ENCODE measurements around the gene C10orf67. TPM values are rescaled to one million over a fixed set of nuclear protein-coding genes. Genes with fewer than 3 reads are reported as not detected.
A peak's percentile ranks its signal among the peaks of the same experiment; 100 is the strongest.

C10orf67 gene
- total and polyA plus RNA-seq, 2 of the 8 experiments (the other 6 are each of a cell fraction or from before 2014, with no cell fraction given): 0.05 to 0.11 TPM

DNA sequence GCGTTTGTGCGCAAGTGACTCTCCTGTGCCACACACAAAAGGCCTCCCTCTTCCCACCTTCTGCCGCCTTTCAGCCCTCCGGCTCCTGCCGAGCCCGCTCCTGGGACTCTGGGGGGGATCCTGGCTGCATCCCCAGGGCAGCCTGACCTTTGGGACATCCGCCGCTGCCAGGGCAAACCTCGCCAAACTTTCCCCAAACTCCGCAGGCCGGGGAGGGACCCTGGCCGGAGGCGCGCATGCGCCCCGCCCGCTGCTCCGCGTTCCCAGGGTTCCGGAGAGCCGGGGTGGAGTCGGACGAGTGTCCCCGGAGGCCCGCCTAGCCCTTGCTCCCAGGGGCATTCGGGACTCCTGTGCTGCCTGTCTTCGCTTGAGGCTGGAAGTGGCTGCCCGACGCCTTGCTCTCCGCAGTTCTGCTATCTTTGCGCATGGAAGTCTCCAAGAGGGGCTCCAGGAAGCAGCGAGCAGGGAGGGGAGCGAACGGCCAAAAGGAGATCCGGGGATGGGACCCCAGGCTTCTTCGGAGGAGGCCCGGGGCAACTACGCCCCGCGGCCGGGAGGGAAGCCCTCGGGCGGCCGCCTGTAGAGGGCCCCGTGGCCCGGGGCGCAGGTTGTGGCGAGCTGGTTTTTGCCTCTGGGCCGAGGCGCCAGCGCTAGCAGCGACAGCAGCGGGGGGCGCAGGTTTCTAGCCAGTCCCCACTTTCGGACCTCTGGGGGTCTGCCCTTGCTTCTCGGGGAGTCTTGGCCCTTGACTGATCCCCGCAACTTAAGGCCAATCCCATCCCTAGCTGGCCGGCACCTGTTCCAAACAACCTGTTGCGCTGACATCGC, 145.4 kb downstream of the C10orf67 start:
- Histone ChIP-seq H2BK12ac (ENCODE audit: low read depth, low read length) (no peak overlapping the region), H3K4me2 (ENCODE audit: insufficient read depth in 1 of 2, low read depth in 2 of 2, low read length in 2 of 2) (peak overlapping the region; percentile 82 to 91), H4K8ac (ENCODE audit: extremely low read depth, insufficient read depth, low read length) (no peak overlapping the region), H3K18ac (ENCODE audit: extremely low read depth, low read length) (0 out of 2 replicates have a peak overlapping the region, but pooled peaks have one; percentile 41), H3K9me3 (ENCODE audit: insufficient read depth in 2 of 2, low read depth in 1 of 2, low read length in 1 of 2) (no peaks in the 10 kb centered on the region), H3K27ac (ENCODE audit: low read depth, low read length) (no peak overlapping the region), H3K79me2 (ENCODE audit: control insufficient read depth in 1 of 2, insufficient read depth in 2 of 2, low read length in 2 of 2) (no peaks in the 10 kb centered on the region), H2BK120ac (replicated peaks; ENCODE audit: low read depth, low read length) (no peak overlapping the region), H2AK5ac (ENCODE audit: low read depth, low read length) (no peak overlapping the region), H2BK5ac (ENCODE audit: low read depth, low read length) (no peak overlapping the region), H3K56ac (replicated peaks; ENCODE audit: insufficient read length, low read depth, low read length) (no peak overlapping the region), H2AFZ (ENCODE audit: low read length) (no peak overlapping the region; the same call in 1 of the 2 replicates), H3K9ac (replicated peaks in 1 of 4; ENCODE audit: extremely low read depth in 1 of 4, low read depth in 3 of 4, low read length in 3 of 4) (no peak overlapping the region), H3K36me3 (ENCODE audit: control insufficient read depth in 2 of 4, insufficient read depth in 4 of 4, low read length in 3 of 4) (peaks cover 0 to 13% (median 0%) of the 10 kb centered on the region in 4 experiments; a peak in 1 of 8 replicates), H2BK20ac (ENCODE audit: low read length) (no peak overlapping the region), H4K5ac (ENCODE audit: insufficient read length, low read depth, low read length) (no peak overlapping the region), H3K79me1 (ENCODE audit: low read depth, low read length) (no peaks in the 10 kb centered on the region), H3K23me2 (ENCODE audit: low read depth, low read length) (peaks cover 5% of the 10 kb centered on the region; the same call in 1 of the 2 replicates), H4K91ac (replicated peaks; ENCODE audit: insufficient read length, low read length) (no peak overlapping the region), H3K23ac (ENCODE audit: insufficient read length) (no peak overlapping the region), H2BK15ac (ENCODE audit: low read length) (no peak overlapping the region; the same call in 1 of the 2 replicates), H3K4ac (replicated peaks; ENCODE audit: insufficient read length, low read depth, low read length) (no peak overlapping the region), H3K14ac (ENCODE audit: insufficient read length) (no peak overlapping the region), H3K4me1 (replicated peaks in 1 of 4; ENCODE audit: control insufficient read depth in 3 of 4, insufficient read depth in 4 of 4, low read length in 3 of 4) (peaks cover 3 to 27% (median 11%) of the 10 kb centered on the region in 4 experiments), H3K27me3 (replicated peaks in 1 of 4; ENCODE audit: control insufficient read depth in 3 of 4, extremely low read depth in 1 of 4, insufficient read depth in 3 of 4, low read length in 3 of 4) (peaks cover 97 to 100% (median 100%) of the 10 kb centered on the region in 4 experiments), H3K4me3 (ENCODE audit: extremely low read depth in 1 of 4, insufficient read depth in 2 of 4, low read depth in 3 of 4, low read length in 4 of 4) (peak overlapping the region; percentile 34 to 61 (median 41)), H4K20me1 (replicated peaks in 1 of 2; ENCODE audit: control insufficient read depth in 1 of 2, insufficient read depth in 2 of 2, low read length in 2 of 2) (peaks cover 24 to 36% of the 10 kb centered on the region in 2 experiments)
- WGBS, 2 experiments (ENCODE audit: extremely low coverage in 1 of 2, insufficient coverage in 1 of 2, insufficient read length in 1 of 2, insufficient replicate concordance in 2 of 2, low coverage in 1 of 2, low lambda C conversion rate in 2 of 2, missing lambda C conversion rate in 1 of 2): 1% methylated on average over 56 of the region's 60 CpGs; no CpG with 5 or more reads in 1 of the 2 experiments
- DNase-seq (ENCODE audit: low read depth in 1 of 2, low spot score in 2 of 2) (peak in 1 of 2 experiments; percentile 89), FAIRE-seq (no peak)
- CTCF ChIA-PET (ENCODE audit: partially characterized antibody): interaction anchor here (0.8 to 3.9 kb wide), 5 partner anchors 9 to 94 kb away, joined by 3 to 16 read pairs (median 7); no protein-coding TSS in a partner anchor
- POLR2A ChIA-PET (ENCODE audit: partially characterized antibody): interaction anchor here (1.3 kb wide), 1 partner anchor 9 kb away, joined by 3 read pairs; no protein-coding TSS in a partner anchor
- TF ChIP-seq TCF12 (IDR thresholded peaks at IDR 0.05; ENCODE audit: low read depth, low read length) (no peak), KDM4A (IDR thresholded peaks at IDR 0.05; ENCODE audit: low read depth, low read length, severe bottlenecking) (peak; percentile 70), TAF1 (IDR thresholded peaks at IDR 0.05; ENCODE audit: low read depth, low read length) (no peak), SIN3A (conservative IDR thresholded peaks at IDR 0.05 in 1 of 2, IDR thresholded peaks at IDR 0.05 in 1 of 2; ENCODE audit: low read depth in 1 of 2, low read length in 2 of 2) (no peak), SP4 (IDR thresholded peaks at IDR 0.05; ENCODE audit: low read length) (0 out of 2 replicates have a peak, but pooled peaks have one; percentile 16), GABPA (IDR thresholded peaks at IDR 0.05; ENCODE audit: borderline replicate concordance, insufficient read depth, low read length) (0 out of 2 replicates have a peak, but pooled peaks have one; percentile 3), SUZ12 (IDR thresholded peaks at IDR 0.05; ENCODE audit: low read length) (peak; percentile 86), RBBP5 (IDR thresholded peaks at IDR 0.05; ENCODE audit: borderline replicate concordance, low read depth, low read length) (peak; percentile 60; the same call in 1 of the 2 replicates), ASH2L (IDR thresholded peaks at IDR 0.05; ENCODE audit: low read length) (peak; percentile 54), EZH2 (IDR thresholded peaks at IDR 0.05; ENCODE audit: low read depth, low read length, severe bottlenecking) (peak; percentile 86)
- TF ChIP-seq, protein P1, sequence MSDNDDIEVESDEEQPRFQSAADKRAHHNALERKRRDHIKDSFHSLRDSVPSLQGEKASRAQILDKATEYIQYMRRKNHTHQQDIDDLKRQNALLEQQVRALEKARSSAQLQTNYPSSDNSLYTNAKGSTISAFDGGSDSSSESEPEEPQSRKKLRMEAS (IDR thresholded peaks at IDR 0.05): no peak

Measured in H1 (cell line).